Measurements from ENCODE around the gene TTF2. TPM values are rescaled to one million over a fixed set of nuclear protein-coding genes. Genes with fewer than 3 reads are reported as not detected.

Gene TTF2
- total RNA-seq, 1 donor from 2014 or later, result 14.3 TPM

DNA sequence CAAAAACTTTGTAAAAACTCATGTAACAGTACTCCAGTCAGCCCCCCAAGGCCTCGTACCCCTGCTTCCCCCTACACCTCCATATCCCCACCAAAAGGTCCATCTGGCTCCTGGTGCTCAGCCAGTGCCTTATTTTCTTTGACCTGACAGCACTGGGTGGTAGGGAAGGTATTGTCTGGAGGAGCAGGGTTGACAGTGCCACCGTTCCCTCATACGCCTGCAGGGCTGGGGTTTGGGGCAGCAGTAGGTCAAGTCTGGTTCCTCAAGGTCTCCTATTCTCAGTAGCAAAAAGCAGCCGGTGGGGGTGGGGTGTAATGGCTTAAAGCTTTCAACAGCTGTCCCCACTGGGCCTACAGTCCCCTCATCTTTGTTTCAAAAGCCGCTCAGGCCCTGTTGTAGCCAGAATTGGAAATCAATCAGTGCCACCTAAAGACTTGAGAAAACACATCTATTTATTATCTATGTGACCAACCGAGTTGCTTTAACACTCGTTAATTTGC lies 25.3 kb upstream of the TTF2 start:
- Histone ChIP-seq H3K27me3 (ENCODE audit: control insufficient read depth, insufficient read depth, low read length) (no peaks in the 10 kb centered on the region), H3K4me3 (ENCODE audit: low read depth, low read length) (no peak overlapping the region), H3K36me3 (ENCODE audit: control insufficient read depth, insufficient read depth, low read length) (no peaks in the 10 kb centered on the region)
- DNase-seq (ENCODE audit: low read depth), result no peak
- TF ChIP-seq, protein P1, sequence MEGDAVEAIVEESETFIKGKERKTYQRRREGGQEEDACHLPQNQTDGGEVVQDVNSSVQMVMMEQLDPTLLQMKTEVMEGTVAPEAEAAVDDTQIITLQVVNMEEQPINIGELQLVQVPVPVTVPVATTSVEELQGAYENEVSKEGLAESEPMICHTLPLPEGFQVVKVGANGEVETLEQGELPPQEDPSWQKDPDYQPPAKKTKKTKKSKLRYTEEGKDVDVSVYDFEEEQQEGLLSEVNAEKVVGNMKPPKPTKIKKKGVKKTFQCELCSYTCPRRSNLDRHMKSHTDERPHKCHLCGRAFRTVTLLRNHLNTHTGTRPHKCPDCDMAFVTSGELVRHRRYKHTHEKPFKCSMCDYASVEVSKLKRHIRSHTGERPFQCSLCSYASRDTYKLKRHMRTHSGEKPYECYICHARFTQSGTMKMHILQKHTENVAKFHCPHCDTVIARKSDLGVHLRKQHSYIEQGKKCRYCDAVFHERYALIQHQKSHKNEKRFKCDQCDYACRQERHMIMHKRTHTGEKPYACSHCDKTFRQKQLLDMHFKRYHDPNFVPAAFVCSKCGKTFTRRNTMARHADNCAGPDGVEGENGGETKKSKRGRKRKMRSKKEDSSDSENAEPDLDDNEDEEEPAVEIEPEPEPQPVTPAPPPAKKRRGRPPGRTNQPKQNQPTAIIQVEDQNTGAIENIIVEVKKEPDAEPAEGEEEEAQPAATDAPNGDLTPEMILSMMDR (IDR thresholded peaks at IDR 0.05; ENCODE audit: insufficient read depth, low read length, poor library complexity, severe bottlenecking), result no peak

DNA sequence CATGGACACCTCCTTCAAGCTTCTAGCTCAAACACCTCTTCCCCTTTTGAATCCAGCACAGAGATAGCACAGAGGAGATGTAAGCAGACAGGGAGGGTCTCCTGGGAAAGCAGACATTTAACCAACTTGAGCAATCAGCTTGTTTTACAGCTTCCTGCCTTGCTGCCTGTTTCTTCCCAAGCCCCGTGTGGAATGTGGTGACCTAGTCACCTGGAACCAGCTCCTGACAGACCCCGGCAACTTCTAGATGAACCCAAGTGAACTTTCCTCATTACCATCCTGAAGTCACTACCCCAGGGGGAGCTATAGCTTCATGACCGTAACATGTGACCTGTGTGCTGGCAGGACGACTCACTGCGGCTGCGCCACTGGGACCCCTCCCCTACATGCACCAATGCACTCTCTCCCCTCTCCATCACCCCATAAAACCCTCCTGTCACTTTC lies 24.1 kb upstream of the TTF2 start:
- DNase-seq (ENCODE audit: low read depth), result peak; percentile 56
- TF ChIP-seq, protein P1 (IDR thresholded peaks at IDR 0.05; ENCODE audit: insufficient read depth, low read length, poor library complexity, severe bottlenecking), result peak; percentile 16
- Histone ChIP-seq H3K36me3 (ENCODE audit: control insufficient read depth, insufficient read depth, low read length) (no peaks in the 10 kb centered on the region), H3K27me3 (ENCODE audit: control insufficient read depth, insufficient read depth, low read length) (no peaks in the 10 kb centered on the region), H3K4me3 (ENCODE audit: low read depth, low read length) (no peak overlapping the region)

DNA sequence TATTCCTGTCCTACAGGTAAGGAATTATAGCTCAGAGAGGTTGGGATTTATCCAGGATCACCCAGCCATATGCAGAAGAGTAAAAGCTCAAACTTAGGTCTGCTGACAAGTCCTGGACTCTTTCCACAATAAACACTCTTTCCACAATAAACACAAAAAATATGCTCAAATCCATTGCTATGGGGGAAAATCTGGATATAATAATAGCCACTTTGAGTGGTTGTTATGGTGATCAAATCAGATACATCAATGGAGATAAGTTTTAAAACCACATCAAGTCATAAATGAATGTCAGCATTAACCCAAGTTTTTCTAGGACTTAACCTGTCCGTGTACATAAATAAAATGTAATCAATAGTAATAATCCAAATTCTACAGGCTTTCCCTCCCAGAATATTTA lies 22.3 kb upstream of the TTF2 start:
- Histone ChIP-seq H3K4me3 (ENCODE audit: low read depth, low read length) (no peak overlapping the region), H3K36me3 (ENCODE audit: control insufficient read depth, insufficient read depth, low read length) (no peaks in the 10 kb centered on the region), H3K27me3 (ENCODE audit: control insufficient read depth, insufficient read depth, low read length) (no peaks in the 10 kb centered on the region)
- DNase-seq (ENCODE audit: low read depth), result no peak
- TF ChIP-seq, protein P1 (IDR thresholded peaks at IDR 0.05; ENCODE audit: insufficient read depth, low read length, poor library complexity, severe bottlenecking), result no peak

DNA sequence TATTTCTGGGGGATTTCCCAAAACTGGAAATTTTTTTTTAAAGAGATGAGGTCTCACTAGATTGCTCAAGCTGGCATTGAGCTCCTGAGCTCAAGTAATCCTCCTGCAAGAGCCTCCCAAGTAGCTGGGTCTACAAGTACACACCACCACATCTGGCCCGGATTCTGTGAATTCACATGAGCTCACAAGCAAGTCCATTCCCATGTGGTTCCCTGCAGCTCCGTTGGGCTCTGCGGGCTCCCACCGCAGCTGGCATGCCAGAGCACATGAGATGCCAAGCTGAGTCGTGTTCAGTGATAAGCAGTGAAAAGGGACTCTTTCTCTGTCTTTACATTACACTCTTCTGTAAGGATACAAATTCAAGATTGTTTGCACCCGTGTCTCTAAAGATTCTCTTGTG lies 21.9 kb upstream of the TTF2 start:
- TF ChIP-seq, protein P1 (IDR thresholded peaks at IDR 0.05; ENCODE audit: insufficient read depth, low read length, poor library complexity, severe bottlenecking), result no peak
- H3K4me3 ChIP-seq (ENCODE audit: low read depth, low read length), result no peak overlapping the region
- H3K36me3 ChIP-seq (ENCODE audit: control insufficient read depth, insufficient read depth, low read length), result no peaks in the 10 kb centered on the region
- H3K27me3 ChIP-seq (ENCODE audit: control insufficient read depth, insufficient read depth, low read length), result no peaks in the 10 kb centered on the region
- no peak for DNase-seq (ENCODE audit: low read depth)

- Histone ChIP-seq H3K4me3 (ENCODE audit: low read depth, low read length) (no peak overlapping the region), H3K27me3 (ENCODE audit: control insufficient read depth, insufficient read depth, low read length) (no peaks in the 10 kb centered on the region), H3K36me3 (ENCODE audit: control insufficient read depth, insufficient read depth, low read length) (no peaks in the 10 kb centered on the region)
- DNase-seq (ENCODE audit: low read depth), result no peak
- TF ChIP-seq, protein P1 (IDR thresholded peaks at IDR 0.05; ENCODE audit: insufficient read depth, low read length, poor library complexity, severe bottlenecking), result no peak
These were observed 15.9 kb upstream of the TTF2 start for GRCh38 chr1:117044217-117044616.

DNA sequence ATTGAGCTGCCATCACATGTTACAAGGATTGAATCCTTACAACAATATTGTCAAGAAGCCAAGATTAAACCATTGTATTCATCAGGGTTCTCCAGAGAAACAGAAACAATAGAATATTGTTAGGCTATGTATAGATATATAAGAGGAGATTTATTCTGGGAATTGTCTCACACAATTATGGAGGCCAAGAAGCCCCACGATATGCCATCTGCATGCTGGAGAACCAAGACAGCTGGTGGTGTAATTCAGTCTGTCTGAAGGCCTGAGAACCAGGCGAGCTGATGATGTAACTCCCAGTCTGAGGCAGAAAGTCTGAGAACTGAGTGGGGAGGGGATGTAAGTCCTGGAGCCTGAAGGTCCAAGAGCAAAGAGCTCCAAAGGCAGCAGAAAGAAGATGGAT lies 14.5 kb upstream of the TTF2 start:
- no peaks in the 10 kb centered on the region for H3K27me3 ChIP-seq (ENCODE audit: control insufficient read depth, insufficient read depth, low read length)
- TF ChIP-seq, protein P1 (IDR thresholded peaks at IDR 0.05; ENCODE audit: insufficient read depth, low read length, poor library complexity, severe bottlenecking), result no peak

More for the DNA sequence above, 14.5 kb upstream of the TTF2 start:
- no peaks in the 10 kb centered on the region for H3K36me3 ChIP-seq (ENCODE audit: control insufficient read depth, insufficient read depth, low read length)
- H3K4me3 ChIP-seq (ENCODE audit: low read depth, low read length), result no peak overlapping the region
- DNase-seq (ENCODE audit: low read depth), result no peak

Data from kidney epithelial cell (primary cell).